Coronary artery (tissue), 2 donors: ENCODE data around the gene NEK11.

Experiments used
- DNase-seq: peaks from one replicate; pipeline ENCODE4 v3.0.0-alpha.2; 2017; ENCODE audit warnings: low spot score
- H3K27ac ChIP-seq, 2 donors: fragments of 200-600 bp; sonication (generic); one replicate each; pipeline ENCODE4 v1.5.1; 2016 to 2019
- H3K4me3 ChIP-seq: fragments of 200-600 bp; sonication (generic); 2 replicates; pipeline ENCODE4 v1.5.1; 2016; ENCODE audit warnings: mild to moderate bottlenecking, moderate library complexity
- CTCF ChIP-seq: fragments of 200-600 bp; sonication (generic); IDR thresholded peaks from one replicate; pipeline ENCODE4 v1.5.1; 2019; ENCODE audit warnings: antibody characterized with exemption

The NEK11 gene

DNA sequence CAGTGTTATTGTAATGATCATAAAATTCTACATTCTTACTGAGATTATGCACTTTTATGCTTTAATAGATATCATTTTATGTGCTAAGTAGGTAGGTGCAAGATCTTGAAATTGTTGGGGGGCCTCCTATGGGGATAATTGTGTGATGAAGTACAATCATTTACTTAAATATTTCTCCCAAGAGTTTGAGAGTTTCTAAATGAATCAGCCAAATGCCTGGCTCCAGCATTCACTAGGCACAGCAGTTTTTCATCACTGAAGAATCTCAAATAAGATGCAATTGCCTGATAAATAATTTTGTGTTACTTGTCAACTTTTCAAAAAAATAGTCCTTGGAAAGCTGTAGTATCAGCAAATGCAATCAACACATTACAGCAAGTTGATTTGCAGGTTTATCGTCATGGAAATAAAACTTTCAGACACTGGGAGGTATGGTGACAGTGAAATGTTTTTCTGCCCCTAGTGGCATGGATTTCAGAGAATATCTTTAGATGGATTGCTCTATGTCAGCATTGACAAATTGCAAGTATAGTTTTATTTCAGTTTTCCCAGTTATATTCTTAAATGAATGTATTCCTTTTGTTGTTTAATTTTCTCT is 167.1 kb downstream of the NEK11 start:
- Histone ChIP-seq H3K4me3 (no peak overlapping the region), H3K27ac (no peak overlapping the region)
- TF ChIP-seq CTCF, result no peak
- DNase-seq, result no peak

GRCh38 chr3:131194816-131195215 is 168.1 kb downstream of the NEK11 start:
- no peak overlapping the region for H3K4me3 ChIP-seq
- no peak overlapping the region for H3K27ac ChIP-seq
- TF ChIP-seq CTCF, result no peak
- DNase-seq, result no peak

GRCh38 chr3:131200636-131201199 is 174.0 kb downstream of the NEK11 start:
- TF ChIP-seq CTCF, result no peak
- H3K27ac ChIP-seq, result no peak overlapping the region
- DNase-seq, result no peak
- H3K4me3 ChIP-seq, result no peak overlapping the region

- H3K4me3 ChIP-seq, result no peak overlapping the region
- TF ChIP-seq CTCF, result no peak
- peak overlapping the region in 1 of 2 donors; percentile 68 for H3K27ac ChIP-seq
- DNase-seq, result no peak
Observed at GRCh38 chr3:131216330-131216729, 189.7 kb downstream of the NEK11 start.

GRCh38 chr3:131216801-131217200 is 190.1 kb downstream of the NEK11 start:
- peak overlapping the region; percentile 43 to 68 for H3K27ac ChIP-seq
- no peak for TF ChIP-seq CTCF
- no peak overlapping the region for H3K4me3 ChIP-seq
- no peak for DNase-seq

GRCh38 chr3:131217296-131217741 is 190.6 kb downstream of the NEK11 start:
- DNase-seq, result no peak
- TF ChIP-seq CTCF, result no peak
- Histone ChIP-seq H3K27ac (peak overlapping the region; percentile 43 to 68), H3K4me3 (no peak overlapping the region)

- TF ChIP-seq CTCF, result no peak
- Histone ChIP-seq H3K4me3 (no peak overlapping the region), H3K27ac (no peak overlapping the region)
- DNase-seq, result no peak
Observed at GRCh38 chr3:131218196-131218595, 191.5 kb downstream of the NEK11 start.
